GM12878 (cell line): ENCODE data around the gene PSMB7. TPM values are rescaled to one million over a fixed set of nuclear protein-coding genes. Genes with fewer than 3 reads are reported as not detected.

Source experiments
- ATAC-seq: fragments of 200-7000 bp; cut with Tn5 transposase; 3 replicates; pipeline ENCODE4 v1.9.1; 2020; ENCODE audit warnings: mild to moderate bottlenecking, moderate library complexity
- BruUV-seq: library from RNA; stranded (reverse); fragments of 400-500 nt; replicated peaks from 2 replicates; lab custom pipeline; 2021; lab: Mats Ljungman, UMichigan
- CTCF ChIA-PET: fragments of 300-600 bp; sonication (Branson Sonifier 250); formaldehyde crosslinking; extraction: SDS; loops from one replicate; lab custom pipeline; 2021; ENCODE audit warnings: inconsistent platforms; lab: Yijun Ruan, JAX
- POLR2A ChIA-PET: fragments of 350-600 bp; formaldehyde crosslinking; extraction: SDS; loops from one replicate; lab custom pipeline; 2021; ENCODE audit warnings: inconsistent platforms; lab: Charles Lee
- RAD21 ChIA-PET: fragments of 300-600 bp; sonication (Branson Sonifier 250); formaldehyde crosslinking; loops from one replicate; lab custom pipeline; 2023; ENCODE audit warnings: antibody characterized with exemption; ENCODE audit not compliant: unreplicated experiment; lab: Charles Lee
- SMC1A ChIA-PET: fragments of 300-600 bp; sonication (Branson Sonifier 250); formaldehyde crosslinking; loops from one replicate; lab custom pipeline; 2023; ENCODE audit not compliant: unreplicated experiment, uncharacterized antibody; lab: Charles Lee
- DNase-seq: peaks from one replicate; pipeline ENCODE4 v3.0.0-alpha.2; 2011; ENCODE audit warnings: low read depth, low spot score
- FAIRE-seq: peaks from 3 replicates; lab custom pipeline; 2011; peaks lifted over from hg19 to GRCh38; lab: Jason Lieb, UNC
- H2AFZ ChIP-seq: 2 replicates; pipeline ENCODE4 v1.6.0; 2011; ENCODE audit warnings: low read depth, low read length, control low read depth; ENCODE audit not compliant: control insufficient read depth
- H3K27ac ChIP-seq: 2 replicates; pipeline ENCODE4 v1.5.1; 2011; ENCODE audit warnings: control low read depth; ENCODE audit not compliant: control insufficient read depth, insufficient read depth
- H3K27me3 ChIP-seq, 2 experiments: replicated peaks in 1 of 2; 2 replicates each; pipeline versions ENCODE4 v1.6.0 to v1.6.1; 2011; ENCODE audit warnings: low read length in 1 of 2; ENCODE audit not compliant: control insufficient read depth in 2 of 2, insufficient read depth in 2 of 2
- H3K36me3 ChIP-seq, 2 experiments: 2 replicates each; pipeline ENCODE4 v1.5.1; 2011; ENCODE audit warnings: low read length in 1 of 2; ENCODE audit not compliant: control insufficient read depth in 2 of 2, insufficient read depth in 2 of 2
- H3K4me1 ChIP-seq: 2 replicates; pipeline ENCODE4 v1.6.1; 2011; ENCODE audit warnings: mild to moderate bottlenecking, low read length, moderate library complexity, mixed read lengths; ENCODE audit not compliant: control insufficient read depth, insufficient read depth
- H3K4me2 ChIP-seq: 2 replicates; pipeline ENCODE4 v1.6.0; 2011; ENCODE audit warnings: control low read depth; ENCODE audit not compliant: control insufficient read depth, insufficient read depth
- H3K4me3 ChIP-seq: fragments of 200-600 bp; sonication (generic); 2 replicates; pipeline ENCODE4 v1.5.1; 2016
- H3K79me2 ChIP-seq: 2 replicates; pipeline ENCODE4 v1.6.0; 2011; ENCODE audit warnings: low read length; ENCODE audit not compliant: control insufficient read depth, insufficient read depth
- H3K9ac ChIP-seq: 2 replicates; pipeline ENCODE4 v1.8.0; 2011; ENCODE audit warnings: low read length, control low read depth, mixed read lengths; ENCODE audit not compliant: control insufficient read depth, insufficient read depth
- H3K9me3 ChIP-seq: replicated peaks from 3 replicates; pipeline ENCODE4 v1.5.1; 2011; ENCODE audit warnings: mild to moderate bottlenecking, low read length; ENCODE audit not compliant: control insufficient read depth, insufficient read depth
- H4K20me1 ChIP-seq: 2 replicates; pipeline ENCODE4 v1.6.0; 2011; ENCODE audit not compliant: control insufficient read depth, insufficient read depth
- CEBPB ChIP-seq, 2 experiments: fragments of 150-350 bp in 1 of 2; IDR thresholded peaks; 2 replicates each; pipeline ENCODE4 v1.6.1; 2012 to 2014; ENCODE audit warnings: low read depth in 2 of 2, low read length in 2 of 2, borderline replicate concordance in 1 of 2, inconsistent platforms in 1 of 2
- CHD2 ChIP-seq: IDR thresholded peaks from 2 replicates; pipeline ENCODE4 v1.6.1; 2011; ENCODE audit warnings: low read depth, low read length, improper control_type of control experiment, borderline replicate concordance
- GATAD2B ChIP-seq: fragments of 450-650 bp; conservative IDR thresholded peaks from 2 replicates; pipeline ENCODE4 v1.6.1; 2017; ENCODE audit warnings: low read depth, mild to moderate bottlenecking, moderate library complexity
- HSF1 ChIP-seq: fragments of 150-350 bp; IDR thresholded peaks from 2 replicates; pipeline ENCODE4 v1.6.1; 2014; ENCODE audit warnings: mild to moderate bottlenecking, low read depth, low read length
- MYC ChIP-seq: IDR thresholded peaks from 2 replicates; pipeline ENCODE4 v1.6.1; 2011; ENCODE audit warnings: mild to moderate bottlenecking, low read length, moderate library complexity, inconsistent platforms; ENCODE audit not compliant: insufficient read depth, insufficient replicate concordance, insufficient read length, severe bottlenecking
- SP1 ChIP-seq: IDR thresholded peaks from one replicate; pipeline ENCODE4 v1.6.1; 2011; ENCODE audit warnings: low read depth, low read length
- SPI1 ChIP-seq: IDR thresholded peaks from 2 replicates; pipeline ENCODE4 v1.6.1; 2011; ENCODE audit warnings: low read depth, mild to moderate bottlenecking, low read length, moderate library complexity, borderline replicate concordance; ENCODE audit not compliant: insufficient read depth
- ZBED1 ChIP-seq: IDR thresholded peaks from 2 replicates; pipeline ENCODE4 v1.6.1; 2016; ENCODE audit warnings: borderline replicate concordance
- WGBS: methylation state at CpG from one replicate; pipeline ENCODE4 v1.1.6; 2016; ENCODE audit warnings: low lambda C conversion rate; ENCODE audit not compliant: insufficient replicate concordance, insufficient coverage; ENCODE audit errors: missing lambda C conversion rate; 5-methylcytosine and 5-hydroxymethylcytosine counted together
- in situ Hi-C: fragments of 300-500 bp; cut with MboI; formaldehyde crosslinking; loops from 9 replicates; pipeline ENCODE4 v1.14.3; 2018; ENCODE audit warnings: mixed read lengths
- intact Hi-C: fragments of 100-400 bp; cut with micrococcal nuclease; formaldehyde crosslinking; loops from one replicate; pipeline ENCODE4 v1.14.2; 2022; ENCODE audit not compliant: unreplicated experiment
- polyA plus RNA-seq, 11 experiments: library from polyadenylated mRNA; depleted of rRNA in 4 of 11; unstranded in 6 of 11; stranded (reverse) in 5 of 11; fragments of >200 nt; fragmentation: Nextera tagmentation in 4 of 11; fragmentation: Illumina TruSeq in 1 of 11; extraction: Ambion mirVana in 4 of 11; extraction: Trizol in 1 of 11; gene quantifications; 1 replicate in 1 of 11; 2 replicates in 10 of 11; pipeline versions ENCODE4 v1.2.1 to v1.2.3, GENCODE V29; 2011 to 2016; ENCODE audit warnings: inconsistent platforms in 2 of 11, missing spikeins in 2 of 11, low read depth in 1 of 11
- total RNA-seq, 4 experiments: library from RNA; depleted of rRNA in 3 of 4; stranded (reverse); fragments of >200 nt in 3 of 4; fragmentation: Illumina TruSeq in 1 of 4; extraction: Trizol in 1 of 4; gene quantifications; 2 replicates each; pipeline versions ENCODE4 v1.2.1 to v1.2.3, GENCODE V29; 2013 to 2021

Gene PSMB7
- total and polyA plus RNA-seq, 10 of the 15 experiments (the other 5 are each of a cell fraction or from before 2014, with no cell fraction given): 174 to 564 (median 268) TPM

DNA sequence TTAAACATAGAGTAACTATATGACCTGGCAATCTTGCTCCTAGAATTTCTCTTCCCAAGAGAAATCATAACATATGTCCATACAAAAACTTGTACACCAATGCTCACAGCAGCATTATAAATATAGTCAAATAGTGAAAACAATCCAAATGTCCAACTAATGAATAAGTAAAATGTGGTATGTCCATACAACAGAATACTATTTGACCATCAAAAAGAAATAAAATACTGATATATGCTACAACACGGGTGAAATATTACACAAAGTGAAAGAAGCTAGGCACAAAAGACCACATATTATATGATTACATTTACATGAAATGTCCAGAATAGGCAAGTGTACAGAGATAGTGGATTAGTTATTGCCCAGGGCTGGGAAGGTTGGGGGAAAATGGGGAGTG is 41.4 kb downstream of the PSMB7 start:
- POLR2A ChIA-PET: no interaction called here
- CTCF ChIA-PET: interaction anchor here (0.8 to 2.1 kb wide), 3 partner anchors 11 to 250 kb away, joined by 3 to 6 read pairs (median 3); no protein-coding TSS in a partner anchor

More for the DNA sequence above, 41.4 kb downstream of the PSMB7 start:
- no peaks in the 10 kb centered on the region for H3K4me1 ChIP-seq
- FAIRE-seq (no peak), DNase-seq (no peak), ATAC-seq (no peak)
- H3K4me3 ChIP-seq: no peak overlapping the region
- no peaks in the 10 kb centered on the region; the same call in 2 of the 3 replicates for H3K9me3 ChIP-seq
- BruUV-seq: no TSS peak
- intact Hi-C loops (no loop called here), in situ Hi-C loops (no loop called here)
- no peak overlapping the region for H3K9ac ChIP-seq
- H3K36me3 ChIP-seq: peaks cover 2 to 10% of the 10 kb centered on the region in 2 experiments; a peak in 3 of 4 replicates
- WGBS: 50% methylated on average over 1 of the region's 1 CpG
- no peaks in the 10 kb centered on the region for H3K27me3 ChIP-seq
- no peaks in the 10 kb centered on the region for H4K20me1 ChIP-seq
- SMC1A ChIA-PET: interaction anchor here (1.1 to 1.4 kb wide), 3 partner anchors 7 to 13 kb away, joined by 3 read pairs; no protein-coding TSS in a partner anchor
- RAD21 ChIA-PET: no interaction called here
- H3K79me2 ChIP-seq: peaks cover 4% of the 10 kb centered on the region
- TF ChIP-seq GATAD2B (no peak), CEBPB (IDR thresholded peaks at IDR 0.05; ENCODE audit: borderline replicate concordance in 1 of 2, low read depth in 2 of 2, low read length in 2 of 2) (no peak), SPI1 (no peak), ZBED1 (no peak), SP1 (no peak), CHD2 (no peak), MYC (no peak), HSF1 (no peak)
- no peak overlapping the region for H3K4me2 ChIP-seq
- H2AFZ ChIP-seq: no peak overlapping the region
- H3K27ac ChIP-seq: no peak overlapping the region
